Type B pancreatic cell (in vitro differentiated cells): Measurements from ENCODE around the gene BLCAP. TPM values are rescaled to one million over a fixed set of nuclear protein-coding genes. Genes with fewer than 3 reads are reported as not detected.

Source experiments
- DNase-seq: peaks from one replicate; pipeline ENCODE4 v3.0.0; 2021; ENCODE audit warnings: mixed read lengths; ENCODE audit not compliant: unreplicated experiment; ENCODE audit errors: extremely low spot score
- H3K27ac Mint-ChIP-seq: 2 replicates; pipeline ENCODE4 v1.8.0; 2021; ENCODE audit warnings: mild to moderate bottlenecking, mixed read lengths
- H3K27me3 Mint-ChIP-seq: 2 replicates; pipeline ENCODE4 v1.8.0; 2021; ENCODE audit warnings: mixed read lengths
- H3K36me3 Mint-ChIP-seq: 2 replicates; pipeline ENCODE4 v1.8.0; 2021; ENCODE audit warnings: mixed read lengths
- H3K4me1 Mint-ChIP-seq: one replicate; pipeline ENCODE4 v1.8.0; 2021; ENCODE audit warnings: mixed read lengths; ENCODE audit not compliant: unreplicated experiment
- H3K4me3 Mint-ChIP-seq: 2 replicates; pipeline ENCODE4 v1.8.0; 2021; ENCODE audit warnings: mild to moderate bottlenecking, mixed read lengths
- H3K9me3 Mint-ChIP-seq: 2 replicates; pipeline ENCODE4 v1.8.0; 2021; ENCODE audit warnings: mixed read lengths
- CTCF ChIP-seq: fragments of 200-600 bp; sonication (generic); conservative IDR thresholded peaks from 2 replicates; pipeline ENCODE4 v1.5.0; 2021; ENCODE audit warnings: antibody characterized with exemption, mild to moderate bottlenecking
- total RNA-seq: library from RNA; stranded (reverse); gene quantifications from 2 replicates; pipeline ENCODE4 v1.2.1, GENCODE V29; 2021; ENCODE audit warnings: low replicate concordance

The BLCAP gene
- total RNA-seq, 1 donor from 2014 or later: 79.7 TPM

DNA sequence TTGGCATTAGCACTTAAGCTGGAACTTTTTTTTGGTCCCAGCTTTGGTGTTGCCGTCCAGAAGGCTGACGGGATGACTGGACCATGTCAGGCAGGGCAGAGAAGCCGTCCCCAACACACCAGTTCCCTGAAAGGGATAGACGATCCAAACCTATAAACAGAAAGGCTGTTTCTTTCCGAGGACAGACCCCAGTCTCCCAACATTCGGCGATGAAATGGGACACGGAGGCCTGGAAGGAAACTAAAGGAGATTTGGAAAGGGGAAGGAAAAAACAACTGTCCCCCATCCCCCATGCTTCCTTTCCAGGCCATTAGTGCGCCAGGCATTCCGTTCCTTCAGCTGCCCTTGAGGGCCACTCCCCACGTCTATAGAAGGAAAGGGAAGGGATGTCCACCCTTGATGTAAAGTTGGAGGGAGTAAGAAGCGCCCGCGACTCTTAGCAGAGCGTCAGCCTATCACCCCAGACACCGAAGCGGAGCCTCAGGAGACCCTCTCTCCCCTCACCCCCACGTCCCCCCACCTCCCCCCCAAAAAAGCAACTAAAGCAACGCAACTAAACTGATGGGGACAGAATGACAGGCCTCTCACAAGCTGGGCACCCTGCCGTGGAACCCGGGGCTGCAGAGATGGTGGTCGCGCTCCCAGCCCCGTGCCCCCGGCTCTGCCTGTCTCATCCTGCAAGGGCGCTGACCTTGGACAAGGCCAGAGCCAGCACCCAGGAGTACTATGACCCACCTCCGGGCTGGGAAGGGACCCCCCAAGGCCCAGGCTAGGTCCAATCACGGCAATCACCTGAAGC, 638 bp downstream of the BLCAP start:
- TF ChIP-seq CTCF: no peak
- no peaks in the 10 kb centered on the region for H3K9me3 Mint-ChIP-seq
- H3K4me1 Mint-ChIP-seq: peaks cover 46% of the 10 kb centered on the region
- DNase-seq: no peak
- peak overlapping the region; percentile 96 for H3K4me3 Mint-ChIP-seq
- peak overlapping the region; percentile 100 for H3K27ac Mint-ChIP-seq
- no peaks in the 10 kb centered on the region for H3K27me3 Mint-ChIP-seq
- peaks cover 23% of the 10 kb centered on the region for H3K36me3 Mint-ChIP-seq

- Mint-ChIP-seq H3K9me3 (no peaks in the 10 kb centered on the region), H3K36me3 (peaks cover 23% of the 10 kb centered on the region), H3K27ac (peak overlapping the region; percentile 100), H3K27me3 (no peaks in the 10 kb centered on the region), H3K4me1 (peaks cover 46% of the 10 kb centered on the region), H3K4me3 (peak overlapping the region; percentile 96)
- TF ChIP-seq CTCF: no peak
- no peak for DNase-seq
These were observed 1.3 kb downstream of the BLCAP start for GRCh38 chr20:37526238-37526838.

DNA sequence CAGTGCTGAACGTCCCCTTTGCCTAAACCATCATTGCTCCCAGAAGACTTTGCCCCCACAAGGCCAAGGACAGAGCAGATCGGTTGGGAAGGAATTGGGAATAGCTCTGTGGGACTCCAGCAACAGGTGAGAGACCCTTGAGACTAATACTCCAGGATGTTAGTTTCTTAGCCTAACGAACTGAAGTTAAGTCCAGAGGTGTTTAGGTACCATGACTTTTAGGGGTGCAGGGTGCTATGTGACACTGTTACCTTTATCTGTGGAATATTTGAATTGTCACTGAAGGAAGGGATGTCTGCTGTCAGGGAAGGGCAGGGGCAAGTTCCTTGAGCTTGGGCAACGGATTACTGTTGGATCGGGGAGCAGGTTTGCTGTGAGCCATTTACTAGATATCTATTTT, 1.9 kb downstream of the BLCAP start:
- Mint-ChIP-seq H3K4me1 (peaks cover 46% of the 10 kb centered on the region), H3K9me3 (no peaks in the 10 kb centered on the region)

DNA sequence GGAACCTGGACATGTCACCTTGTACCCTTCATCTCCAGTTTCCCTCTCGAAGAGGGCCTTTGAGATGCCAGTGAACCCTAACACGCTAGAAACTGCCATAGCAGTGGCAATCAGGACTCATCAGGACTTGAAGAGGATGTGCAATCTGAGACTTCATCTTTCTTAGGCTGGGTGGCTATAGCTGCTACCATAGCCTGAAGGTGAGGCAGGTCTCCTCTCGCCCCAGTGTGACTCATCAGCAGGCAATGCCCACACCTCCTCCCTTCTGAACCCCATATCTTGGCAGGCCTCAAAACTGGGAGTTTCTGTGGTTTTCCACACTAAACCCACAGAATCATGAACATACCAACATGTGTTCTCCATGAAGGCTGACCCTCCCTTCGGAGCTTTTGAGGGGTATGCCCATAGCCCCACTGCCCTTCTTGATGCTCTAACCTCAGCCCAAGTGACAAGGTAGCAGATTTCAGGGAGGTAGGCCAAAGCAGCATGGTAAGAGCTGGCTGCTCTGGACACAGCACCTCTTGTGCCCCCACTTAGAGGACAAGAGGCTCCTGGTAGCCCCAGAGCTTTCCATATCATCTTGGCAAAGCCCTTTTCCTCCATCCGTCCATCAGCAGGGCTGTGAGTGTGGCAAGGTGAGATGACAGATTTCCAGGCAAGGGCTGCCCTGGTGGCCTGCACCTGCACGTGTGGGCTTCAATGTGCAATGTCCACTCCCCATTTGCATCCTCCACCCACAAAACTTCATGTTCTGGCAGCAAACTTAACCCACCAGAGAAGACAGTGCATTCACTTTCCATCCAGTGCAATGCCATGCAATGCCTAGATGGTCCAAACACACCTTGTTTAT, 2.6 kb downstream of the BLCAP start:
- H3K4me3 Mint-ChIP-seq: peak overlapping the region; percentile 96
- DNase-seq: no peak
- peak overlapping the region; percentile 100 for H3K27ac Mint-ChIP-seq

More for the DNA sequence above, 1.9 kb downstream of the BLCAP start:
- DNase-seq: no peak
- TF ChIP-seq CTCF: no peak
- Mint-ChIP-seq H3K36me3 (peaks cover 23% of the 10 kb centered on the region), H3K27me3 (no peaks in the 10 kb centered on the region), H3K27ac (peak overlapping the region; percentile 100), H3K4me3 (peak overlapping the region; percentile 96)

More for the DNA sequence above, 2.6 kb downstream of the BLCAP start:
- TF ChIP-seq CTCF: no peak
- Mint-ChIP-seq H3K36me3 (peaks cover 30% of the 10 kb centered on the region), H3K9me3 (no peaks in the 10 kb centered on the region), H3K4me1 (peaks cover 52% of the 10 kb centered on the region), H3K27me3 (no peaks in the 10 kb centered on the region)
